ENCODE measurements around the gene SLC15A1.

The SLC15A1 gene

GRCh38 chr13:98787996-98788395, 35.5 kb upstream of the SLC15A1 start:
- TF ChIP-seq CTCF (IDR thresholded peaks at IDR 0.05; ENCODE audit: low read depth, low read length) = no peak
- in situ Hi-C loops (cut with HindIII; ENCODE audit: low sequenced_read_pairs) = no loop called here

DNA sequence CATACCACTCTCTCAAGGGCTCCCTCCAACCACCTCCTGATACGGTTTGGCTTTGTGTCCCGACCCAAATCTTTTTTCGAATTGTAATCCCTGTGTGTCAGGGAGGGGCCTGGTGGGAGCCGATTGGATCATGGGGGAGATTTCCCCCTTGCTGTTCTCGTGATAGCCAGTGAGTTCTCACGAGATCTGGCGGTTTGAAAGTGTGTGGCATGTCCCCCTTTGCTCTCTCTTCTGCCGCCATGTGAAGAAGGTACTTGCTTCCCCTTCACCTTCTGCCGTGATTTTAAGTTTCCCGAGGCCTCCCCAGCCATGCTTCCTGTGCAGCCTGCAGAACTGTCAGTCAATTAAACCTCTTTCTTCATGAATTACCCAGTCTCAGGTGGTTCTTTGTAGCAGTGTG, 34.7 kb upstream of the SLC15A1 start:
- DNase-seq (ENCODE audit: low read depth, low spot score) = no peak
- in situ Hi-C loops (cut with HindIII; ENCODE audit: low sequenced_read_pairs) = no loop called here
- no peak for TF ChIP-seq CTCF (IDR thresholded peaks at IDR 0.05; ENCODE audit: low read depth, low read length)

More at GRCh38 chr13:98787996-98788395, 35.5 kb upstream of the SLC15A1 start:
- no peak overlapping the region for H3K4me3 ChIP-seq (ENCODE audit: low read depth, low read length)
- DNase-seq (ENCODE audit: low read depth, low spot score) = no peak

DNA sequence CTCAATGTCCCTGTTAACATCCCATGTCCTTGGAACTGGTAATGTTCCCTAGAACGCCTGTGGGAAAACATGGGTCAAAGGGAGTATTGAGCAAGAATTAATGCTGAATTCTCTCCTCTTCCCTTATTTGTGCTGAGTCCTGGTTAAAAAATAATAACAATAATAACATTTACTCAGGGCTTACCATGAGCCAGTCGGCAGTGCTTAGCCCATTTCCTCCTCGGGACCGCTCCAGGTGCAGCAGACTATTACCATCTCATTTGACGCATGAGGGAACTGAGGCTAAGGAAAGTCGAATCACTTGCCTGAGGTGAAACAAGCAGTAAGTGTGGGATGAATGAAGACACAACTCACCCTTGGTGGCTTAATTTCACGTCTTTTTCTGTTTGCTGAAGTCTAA, 33.6 kb upstream of the SLC15A1 start:
- DNase-seq (ENCODE audit: low read depth, low spot score) = no peak
- TF ChIP-seq CTCF (IDR thresholded peaks at IDR 0.05; ENCODE audit: low read depth, low read length) = no peak
- in situ Hi-C loops (cut with HindIII; ENCODE audit: low sequenced_read_pairs) = no loop called here
- H3K4me3 ChIP-seq (ENCODE audit: low read depth, low read length) = no peak overlapping the region

More for the DNA sequence above, 34.7 kb upstream of the SLC15A1 start:
- no peak overlapping the region for H3K4me3 ChIP-seq (ENCODE audit: low read depth, low read length)

GRCh38 chr13:98785405-98785804, 32.9 kb upstream of the SLC15A1 start:
- no peak for TF ChIP-seq CTCF (IDR thresholded peaks at IDR 0.05; ENCODE audit: low read depth, low read length)
- H3K4me3 ChIP-seq (ENCODE audit: low read depth, low read length) = no peak overlapping the region
- no peak for DNase-seq (ENCODE audit: low read depth, low spot score)
- in situ Hi-C loops (cut with HindIII; ENCODE audit: low sequenced_read_pairs) = no loop called here

DNA sequence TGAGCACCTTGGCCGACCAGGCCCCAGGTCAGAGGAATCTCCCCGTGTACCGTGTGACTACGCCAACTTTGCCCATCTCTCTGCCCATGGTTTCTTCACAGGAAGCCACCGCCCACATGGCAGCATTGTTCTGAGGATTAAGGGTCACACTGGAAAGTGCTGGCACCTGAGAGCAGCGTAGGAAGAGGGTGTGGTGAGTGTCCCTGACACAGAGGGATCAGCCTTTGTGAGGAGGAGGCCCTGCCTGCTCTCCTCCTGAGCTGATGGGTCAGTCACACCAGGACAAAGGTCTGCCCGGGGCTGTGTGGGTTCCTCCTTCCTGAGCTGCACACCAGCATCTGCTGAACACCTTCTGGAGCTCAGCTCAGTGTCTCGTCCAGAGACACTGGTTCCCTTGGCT, 32.2 kb upstream of the SLC15A1 start:
- in situ Hi-C loops (cut with HindIII; ENCODE audit: low sequenced_read_pairs) = no loop called here
- DNase-seq (ENCODE audit: low read depth, low spot score) = no peak
- no peak overlapping the region for H3K4me3 ChIP-seq (ENCODE audit: low read depth, low read length)
- no peak for TF ChIP-seq CTCF (IDR thresholded peaks at IDR 0.05; ENCODE audit: low read depth, low read length)

DNA sequence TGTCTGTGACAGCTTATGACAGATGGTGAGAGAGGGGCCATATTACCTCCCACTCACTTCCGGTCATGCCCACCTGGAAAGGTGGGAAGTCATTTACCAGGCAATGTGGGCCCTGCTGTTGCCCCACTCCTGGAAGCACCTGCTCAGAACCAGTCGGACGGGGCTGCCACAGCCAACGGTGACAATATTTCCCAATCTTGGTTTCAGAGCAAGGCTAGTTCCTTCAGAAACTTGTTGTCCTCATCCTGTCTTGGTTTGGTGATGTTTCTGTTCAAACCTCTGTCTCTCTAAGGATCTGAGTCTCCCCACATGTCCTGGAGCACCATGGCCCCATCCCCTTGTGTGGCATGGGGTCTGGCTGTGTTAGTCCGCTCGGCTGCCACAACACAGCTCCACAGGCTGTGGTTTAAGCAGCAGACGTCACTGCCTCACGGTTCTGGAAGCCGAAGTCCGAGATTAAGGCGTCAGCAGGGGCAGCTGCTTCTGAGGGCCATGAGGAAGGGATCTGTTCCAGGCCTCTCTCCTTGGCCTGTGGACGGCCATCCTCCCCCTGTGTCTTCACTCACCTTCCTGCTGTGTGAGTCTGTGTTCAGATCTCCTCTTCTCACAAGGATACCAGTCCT, 31.5 kb upstream of the SLC15A1 start:
- no peak overlapping the region for H3K4me3 ChIP-seq (ENCODE audit: low read depth, low read length)
- no peak for TF ChIP-seq CTCF (IDR thresholded peaks at IDR 0.05; ENCODE audit: low read depth, low read length)
- in situ Hi-C loops (cut with HindIII; ENCODE audit: low sequenced_read_pairs) = no loop called here
- no peak for DNase-seq (ENCODE audit: low read depth, low spot score)

All from astrocyte of the spinal cord (primary cell).